HepG2 (cell line): ENCODE measurements around the gene PRKCG. TPM values are rescaled to one million over a fixed set of nuclear protein-coding genes. Genes with fewer than 3 reads are reported as not detected.
A peak's percentile ranks its signal among the peaks of the same experiment; 100 is the strongest.

Experiments
- CC2D1A ChIP-seq: sonication (generic); formaldehyde crosslinking; IDR thresholded peaks from 2 replicates; pipeline ENCODE4 v1.8.1; 2023; ENCODE audit warnings: mild to moderate bottlenecking, missing genetic modification reagents
- CENPX ChIP-seq: sonication (generic); formaldehyde crosslinking; IDR thresholded peaks from 2 replicates; pipeline ENCODE4 v1.9.0; 2021; ENCODE audit warnings: mild to moderate bottlenecking, missing genetic modification reagents, moderate library complexity
- HOXA9 ChIP-seq: sonication (generic); formaldehyde crosslinking; IDR thresholded peaks from 2 replicates; pipeline ENCODE4 v1.8.1; 2022; ENCODE audit warnings: missing genetic modification reagents, mild to moderate bottlenecking, moderate library complexity, borderline replicate concordance
- IRX3 ChIP-seq: sonication (generic); formaldehyde crosslinking; IDR thresholded peaks from 2 replicates; pipeline ENCODE4 v1.8.1; 2023; ENCODE audit warnings: mild to moderate bottlenecking, low read depth, missing genetic modification reagents, borderline replicate concordance
- KLF13 ChIP-seq: sonication (generic); formaldehyde crosslinking; IDR thresholded peaks from 2 replicates; pipeline ENCODE4 v1.4.0; 2020; ENCODE audit warnings: mild to moderate bottlenecking, missing genetic modification reagents
- PRMT3 ChIP-seq: sonication (generic); formaldehyde crosslinking; IDR thresholded peaks from 2 replicates; pipeline ENCODE4 v1.8.1; 2022; ENCODE audit warnings: low read depth, mild to moderate bottlenecking, moderate library complexity, missing genetic modification reagents, borderline replicate concordance
- RFX5 ChIP-seq: IDR thresholded peaks from 2 replicates; pipeline ENCODE4 v1.6.1; 2011; ENCODE audit warnings: low read depth, low read length, improper control_type of control experiment
- RFXANK ChIP-seq: IDR thresholded peaks from 2 replicates; pipeline ENCODE4 v1.6.1; 2016
- SATB2 ChIP-seq: sonication (generic); formaldehyde crosslinking; IDR thresholded peaks from 2 replicates; pipeline ENCODE4 v1.5.0; 2020; ENCODE audit warnings: missing genetic modification reagents
- SKI ChIP-seq: fragments of 450-650 bp; IDR thresholded peaks from one replicate; pipeline ENCODE4 v1.6.1; 2018; ENCODE audit warnings: mild to moderate bottlenecking; ENCODE audit not compliant: partially characterized antibody
- ZKSCAN8 ChIP-seq: IDR thresholded peaks from 2 replicates; pipeline ENCODE4 v1.6.1; 2016; ENCODE audit warnings: borderline replicate concordance, missing genetic modification reagents, missing compliant biosample characterization
- ZNF350 ChIP-seq: sonication (generic); formaldehyde crosslinking; IDR thresholded peaks from 2 replicates; pipeline ENCODE4 v1.4.0; 2020; ENCODE audit warnings: mild to moderate bottlenecking, low read depth, missing genetic modification reagents, borderline replicate concordance
- ZNF776 ChIP-seq: sonication (generic); formaldehyde crosslinking; IDR thresholded peaks from 2 replicates; pipeline ENCODE4 v1.4.0; 2020; ENCODE audit warnings: mild to moderate bottlenecking, missing genetic modification reagents
- ZNF788 ChIP-seq: sonication (generic); formaldehyde crosslinking; IDR thresholded peaks from 2 replicates; pipeline ENCODE4 v1.5.0; 2020; ENCODE audit warnings: mild to moderate bottlenecking, missing genetic modification reagents, borderline replicate concordance
- ZSCAN22 ChIP-seq: sonication (generic); formaldehyde crosslinking; IDR thresholded peaks from 2 replicates; pipeline ENCODE4 v1.4.0; 2020; ENCODE audit warnings: mild to moderate bottlenecking, missing genetic modification reagents
- polyA plus RNA-seq, 8 experiments: library from polyadenylated mRNA; depleted of rRNA in 3 of 8; stranded (reverse) in 7 of 8; unstranded in 1 of 8; fragments of >200 nt; fragmentation: Illumina TruSeq in 4 of 8; extraction: Trizol in 4 of 8; gene quantifications; 2 replicates each; pipeline versions ENCODE4 v1.2.1 to v1.2.3, GENCODE V29; 2011 to 2016; ENCODE audit warnings: low read depth in 4 of 8, missing spikeins in 1 of 8, mixed read lengths in 1 of 8; ENCODE audit not compliant: insufficient read depth in 1 of 8
- total RNA-seq, 5 experiments: library from RNA; depleted of rRNA; stranded (reverse); fragments of >200 nt; fragmentation: Illumina TruSeq; extraction: Trizol; gene quantifications; 2 replicates each; pipeline ENCODE4 v1.2.3, GENCODE V29; 2016; ENCODE audit warnings: low read depth in 1 of 5
- TF ChIP-seq, protein P1 (sequence below): sonication (generic); formaldehyde crosslinking; IDR thresholded peaks from 2 replicates; pipeline ENCODE4 v1.4.0; 2020; ENCODE audit warnings: mild to moderate bottlenecking, missing genetic modification reagents
- TF ChIP-seq, protein P2 (sequence below): sonication (generic); formaldehyde crosslinking; IDR thresholded peaks from 2 replicates; pipeline ENCODE4 v1.5.0; 2020; ENCODE audit warnings: missing genetic modification reagents
- TF ChIP-seq, protein P3 (sequence below): IDR thresholded peaks from 2 replicates; pipeline ENCODE4 v1.6.1; 2012; ENCODE audit warnings: inconsistent platforms
- TF ChIP-seq, protein P4 (sequence below): sonication (generic); formaldehyde crosslinking; IDR thresholded peaks from 2 replicates; pipeline ENCODE4 v1.8.0; 2022; ENCODE audit warnings: mild to moderate bottlenecking, missing genetic modification reagents, moderate library complexity
- TF ChIP-seq, protein P5 (sequence below): sonication (generic); formaldehyde crosslinking; IDR thresholded peaks from 2 replicates; pipeline ENCODE4 v1.4.0; 2020; ENCODE audit warnings: missing genetic modification reagents

The PRKCG gene
- total and polyA plus RNA-seq, 2 of the 13 experiments (the other 11 are each of a cell fraction or from before 2014, with no cell fraction given) = 0.02 to 0.03 TPM

DNA sequence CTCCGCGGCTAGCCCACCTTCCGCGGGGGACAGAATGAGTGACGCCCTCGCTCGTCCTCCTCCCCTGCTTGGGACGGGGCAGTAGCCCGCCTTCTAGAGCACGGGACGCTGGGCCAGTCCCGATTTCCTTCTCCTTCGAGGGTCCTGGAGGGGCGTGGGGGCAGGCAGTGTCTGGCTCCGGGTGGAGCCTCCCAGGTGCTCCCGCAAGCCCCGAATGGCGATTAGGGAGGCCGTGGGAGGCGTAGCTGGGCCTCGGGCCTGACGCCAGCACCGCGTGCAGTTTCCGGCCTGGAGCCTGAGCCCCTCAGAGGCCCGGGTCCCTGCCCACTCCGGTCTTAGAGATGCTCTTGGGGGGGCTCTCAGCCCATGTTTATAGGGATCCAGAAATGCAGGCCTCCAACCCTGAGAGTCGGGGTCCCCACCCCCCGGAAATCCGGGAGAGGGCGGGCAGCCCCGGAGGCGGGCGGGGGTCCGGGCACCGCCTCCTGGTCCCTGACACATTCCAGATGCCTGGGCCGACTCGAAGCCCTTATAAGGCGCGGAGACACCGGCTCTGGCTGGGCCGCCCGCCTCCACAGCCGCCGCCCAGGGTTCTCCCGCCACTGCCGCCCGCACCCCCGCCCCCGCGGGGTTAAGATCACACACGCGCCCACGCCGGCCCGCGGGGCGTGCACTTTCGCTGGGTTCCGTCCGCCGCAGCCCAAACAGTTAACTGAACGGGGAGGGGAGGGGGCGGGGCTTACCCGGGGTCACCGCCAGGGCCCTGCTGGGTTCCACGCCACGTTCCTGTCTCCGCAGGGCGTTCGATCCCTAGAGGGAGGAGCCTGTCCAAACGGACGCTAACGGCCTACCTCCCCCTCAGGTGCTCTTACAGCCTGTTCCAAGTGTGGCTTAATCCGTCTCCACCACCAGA, 12.8 kb upstream of the PRKCG start (continued):
- TF ChIP-seq, protein P1, sequence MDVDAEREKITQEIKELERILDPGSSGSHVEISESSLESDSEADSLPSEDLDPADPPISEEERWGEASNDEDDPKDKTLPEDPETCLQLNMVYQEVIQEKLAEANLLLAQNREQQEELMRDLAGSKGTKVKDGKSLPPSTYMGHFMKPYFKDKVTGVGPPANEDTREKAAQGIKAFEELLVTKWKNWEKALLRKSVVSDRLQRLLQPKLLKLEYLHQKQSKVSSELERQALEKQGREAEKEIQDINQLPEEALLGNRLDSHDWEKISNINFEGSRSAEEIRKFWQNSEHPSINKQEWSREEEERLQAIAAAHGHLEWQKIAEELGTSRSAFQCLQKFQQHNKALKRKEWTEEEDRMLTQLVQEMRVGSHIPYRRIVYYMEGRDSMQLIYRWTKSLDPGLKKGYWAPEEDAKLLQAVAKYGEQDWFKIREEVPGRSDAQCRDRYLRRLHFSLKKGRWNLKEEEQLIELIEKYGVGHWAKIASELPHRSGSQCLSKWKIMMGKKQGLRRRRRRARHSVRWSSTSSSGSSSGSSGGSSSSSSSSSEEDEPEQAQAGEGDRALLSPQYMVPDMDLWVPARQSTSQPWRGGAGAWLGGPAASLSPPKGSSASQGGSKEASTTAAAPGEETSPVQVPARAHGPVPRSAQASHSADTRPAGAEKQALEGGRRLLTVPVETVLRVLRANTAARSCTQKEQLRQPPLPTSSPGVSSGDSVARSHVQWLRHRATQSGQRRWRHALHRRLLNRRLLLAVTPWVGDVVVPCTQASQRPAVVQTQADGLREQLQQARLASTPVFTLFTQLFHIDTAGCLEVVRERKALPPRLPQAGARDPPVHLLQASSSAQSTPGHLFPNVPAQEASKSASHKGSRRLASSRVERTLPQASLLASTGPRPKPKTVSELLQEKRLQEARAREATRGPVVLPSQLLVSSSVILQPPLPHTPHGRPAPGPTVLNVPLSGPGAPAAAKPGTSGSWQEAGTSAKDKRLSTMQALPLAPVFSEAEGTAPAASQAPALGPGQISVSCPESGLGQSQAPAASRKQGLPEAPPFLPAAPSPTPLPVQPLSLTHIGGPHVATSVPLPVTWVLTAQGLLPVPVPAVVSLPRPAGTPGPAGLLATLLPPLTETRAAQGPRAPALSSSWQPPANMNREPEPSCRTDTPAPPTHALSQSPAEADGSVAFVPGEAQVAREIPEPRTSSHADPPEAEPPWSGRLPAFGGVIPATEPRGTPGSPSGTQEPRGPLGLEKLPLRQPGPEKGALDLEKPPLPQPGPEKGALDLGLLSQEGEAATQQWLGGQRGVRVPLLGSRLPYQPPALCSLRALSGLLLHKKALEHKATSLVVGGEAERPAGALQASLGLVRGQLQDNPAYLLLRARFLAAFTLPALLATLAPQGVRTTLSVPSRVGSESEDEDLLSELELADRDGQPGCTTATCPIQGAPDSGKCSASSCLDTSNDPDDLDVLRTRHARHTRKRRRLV (CRISPR knock-in tag) = no peak
- TF ChIP-seq ZNF350 (CRISPR knock-in tag) (0 out of 2 replicates have a peak, but pooled peaks have one; percentile 50), ZNF776 (0 out of 2 replicates have a peak, but pooled peaks have one; percentile 47), IRX3 (CRISPR knock-in tag) (no peak), SKI (no peak), KLF13 (CRISPR knock-in tag) (no peak), PRMT3 (CRISPR knock-in tag) (no peak), RFXANK (CRISPR knock-in tag) (no peak), ZNF788 (CRISPR knock-in tag) (no peak), RFX5 (0 out of 2 replicates have a peak, but pooled peaks have one; percentile 31), HOXA9 (CRISPR knock-in tag) (no peak), SATB2 (CRISPR knock-in tag) (no peak), CC2D1A (no peak), ZKSCAN8 (CRISPR knock-in tag) (no peak), ZSCAN22 (CRISPR knock-in tag) (no peak), CENPX (CRISPR knock-in tag) (no peak)
- TF ChIP-seq, protein P2, sequence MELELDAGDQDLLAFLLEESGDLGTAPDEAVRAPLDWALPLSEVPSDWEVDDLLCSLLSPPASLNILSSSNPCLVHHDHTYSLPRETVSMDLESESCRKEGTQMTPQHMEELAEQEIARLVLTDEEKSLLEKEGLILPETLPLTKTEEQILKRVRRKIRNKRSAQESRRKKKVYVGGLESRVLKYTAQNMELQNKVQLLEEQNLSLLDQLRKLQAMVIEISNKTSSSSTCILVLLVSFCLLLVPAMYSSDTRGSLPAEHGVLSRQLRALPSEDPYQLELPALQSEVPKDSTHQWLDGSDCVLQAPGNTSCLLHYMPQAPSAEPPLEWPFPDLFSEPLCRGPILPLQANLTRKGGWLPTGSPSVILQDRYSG (CRISPR knock-in tag) = no peak
- TF ChIP-seq, protein P3, sequence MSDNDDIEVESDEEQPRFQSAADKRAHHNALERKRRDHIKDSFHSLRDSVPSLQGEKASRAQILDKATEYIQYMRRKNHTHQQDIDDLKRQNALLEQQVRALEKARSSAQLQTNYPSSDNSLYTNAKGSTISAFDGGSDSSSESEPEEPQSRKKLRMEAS = peak; percentile 49
- TF ChIP-seq, protein P4, sequence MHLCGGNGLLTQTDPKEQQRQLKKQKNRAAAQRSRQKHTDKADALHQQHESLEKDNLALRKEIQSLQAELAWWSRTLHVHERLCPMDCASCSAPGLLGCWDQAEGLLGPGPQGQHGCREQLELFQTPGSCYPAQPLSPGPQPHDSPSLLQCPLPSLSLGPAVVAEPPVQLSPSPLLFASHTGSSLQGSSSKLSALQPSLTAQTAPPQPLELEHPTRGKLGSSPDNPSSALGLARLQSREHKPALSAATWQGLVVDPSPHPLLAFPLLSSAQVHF = no peak
- TF ChIP-seq, protein P5, sequence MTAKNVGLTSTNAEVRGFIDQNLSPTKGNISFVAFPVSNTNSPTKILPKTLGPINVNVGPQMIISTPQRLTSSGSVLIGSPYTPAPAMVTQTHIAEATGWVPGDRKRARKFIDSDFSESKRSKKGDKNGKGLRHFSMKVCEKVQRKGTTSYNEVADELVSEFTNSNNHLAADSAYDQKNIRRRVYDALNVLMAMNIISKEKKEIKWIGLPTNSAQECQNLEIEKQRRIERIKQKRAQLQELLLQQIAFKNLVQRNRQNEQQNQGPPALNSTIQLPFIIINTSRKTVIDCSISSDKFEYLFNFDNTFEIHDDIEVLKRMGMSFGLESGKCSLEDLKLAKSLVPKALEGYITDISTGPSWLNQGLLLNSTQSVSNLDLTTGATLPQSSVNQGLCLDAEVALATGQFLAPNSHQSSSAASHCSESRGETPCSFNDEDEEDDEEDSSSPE (CRISPR knock-in tag) = no peak; the same call in 1 of the 2 replicates
